Measurements from ENCODE around the gene HOXD1.

Gene HOXD1

GRCh38 chr2:176164611-176165369 is 23.7 kb upstream of the HOXD1 start:
- DNase-seq (ENCODE audit: insufficient read length, low spot score) = no peak
- FAIRE-seq = no peak

DNA sequence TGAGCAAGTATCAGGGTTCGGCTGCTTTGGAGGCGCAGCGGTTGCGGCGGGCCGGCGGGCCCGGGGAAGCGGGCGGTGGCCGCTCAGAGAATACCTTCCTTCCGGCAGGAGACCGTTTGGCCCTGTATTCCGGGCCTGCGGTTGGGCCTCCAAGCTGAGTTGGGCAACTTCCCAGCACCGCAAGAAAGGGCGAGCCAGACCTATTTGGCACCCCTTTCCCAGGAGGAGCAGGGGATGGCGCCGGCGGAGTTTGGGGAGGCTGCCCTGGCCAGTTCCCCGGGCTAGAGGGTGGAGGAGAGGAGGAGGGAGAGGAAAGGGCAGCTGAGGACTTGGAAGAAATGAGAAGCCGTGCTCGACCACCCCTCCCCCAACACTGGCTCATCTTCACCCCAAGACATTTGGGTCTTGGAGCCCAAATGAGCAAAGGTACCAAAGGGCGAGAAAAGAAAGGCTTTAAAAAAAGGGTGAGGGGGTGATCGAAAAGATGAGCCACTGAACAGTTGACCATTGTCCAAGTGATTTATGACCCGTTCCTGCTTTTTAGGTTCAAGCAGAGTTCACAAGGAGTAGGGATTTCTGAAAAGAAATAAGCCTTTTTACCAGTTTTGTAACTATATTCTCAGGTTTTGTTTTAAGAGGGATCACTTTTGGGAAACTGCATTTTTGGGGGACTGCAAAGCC is 23.0 kb upstream of the HOXD1 start:
- DNase-seq (ENCODE audit: insufficient read length, low spot score) = no peak
- no peak for FAIRE-seq

DNA sequence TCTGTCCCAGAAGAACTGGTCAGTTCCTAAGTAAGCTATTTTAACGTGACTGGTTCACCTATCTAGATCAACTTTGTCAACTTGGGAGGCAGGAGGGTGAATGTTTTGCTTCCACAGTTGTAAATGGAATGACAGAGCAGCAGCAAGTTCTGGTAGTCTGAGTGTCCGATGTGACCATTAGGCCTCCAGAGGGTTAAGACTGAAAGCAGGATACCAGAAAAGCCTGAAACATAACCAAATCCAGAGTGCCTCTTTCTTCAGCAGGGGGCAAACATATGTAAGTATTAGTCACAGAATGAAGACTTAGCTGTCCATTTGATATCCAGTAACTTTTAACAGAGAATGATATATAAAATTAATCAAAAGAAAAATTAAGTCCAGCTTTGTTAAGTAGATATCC is 22.2 kb upstream of the HOXD1 start:
- DNase-seq (ENCODE audit: insufficient read length, low spot score) (no peak), FAIRE-seq (no peak)

GRCh38 chr2:176167398-176167797 is 21.1 kb upstream of the HOXD1 start:
- FAIRE-seq (no peak), DNase-seq (ENCODE audit: insufficient read length, low spot score) (no peak)

DNA sequence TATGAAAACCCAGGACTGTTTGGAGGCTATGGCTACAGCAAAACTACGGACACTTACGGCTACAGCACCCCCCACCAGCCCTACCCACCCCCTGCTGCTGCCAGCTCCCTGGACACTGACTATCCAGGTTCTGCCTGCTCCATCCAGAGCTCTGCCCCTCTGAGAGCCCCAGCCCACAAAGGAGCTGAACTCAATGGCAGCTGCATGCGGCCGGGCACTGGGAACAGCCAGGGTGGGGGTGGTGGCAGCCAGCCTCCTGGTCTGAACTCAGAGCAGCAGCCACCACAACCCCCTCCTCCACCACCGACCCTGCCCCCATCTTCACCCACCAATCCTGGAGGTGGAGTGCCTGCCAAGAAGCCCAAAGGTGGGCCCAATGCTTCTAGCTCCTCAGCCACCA is 19.3 kb upstream of the HOXD1 start:
- no peak for DNase-seq (ENCODE audit: insufficient read length, low spot score)
- no peak for FAIRE-seq

GRCh38 chr2:176169711-176170110 is 18.8 kb upstream of the HOXD1 start:
- DNase-seq (ENCODE audit: insufficient read length, low spot score) (no peak), FAIRE-seq (no peak)

- no peak for DNase-seq (ENCODE audit: insufficient read length, low spot score)
- no peak for FAIRE-seq
These were observed 17.7 kb upstream of the HOXD1 start for GRCh38 chr2:176170602-176171305.

DNA sequence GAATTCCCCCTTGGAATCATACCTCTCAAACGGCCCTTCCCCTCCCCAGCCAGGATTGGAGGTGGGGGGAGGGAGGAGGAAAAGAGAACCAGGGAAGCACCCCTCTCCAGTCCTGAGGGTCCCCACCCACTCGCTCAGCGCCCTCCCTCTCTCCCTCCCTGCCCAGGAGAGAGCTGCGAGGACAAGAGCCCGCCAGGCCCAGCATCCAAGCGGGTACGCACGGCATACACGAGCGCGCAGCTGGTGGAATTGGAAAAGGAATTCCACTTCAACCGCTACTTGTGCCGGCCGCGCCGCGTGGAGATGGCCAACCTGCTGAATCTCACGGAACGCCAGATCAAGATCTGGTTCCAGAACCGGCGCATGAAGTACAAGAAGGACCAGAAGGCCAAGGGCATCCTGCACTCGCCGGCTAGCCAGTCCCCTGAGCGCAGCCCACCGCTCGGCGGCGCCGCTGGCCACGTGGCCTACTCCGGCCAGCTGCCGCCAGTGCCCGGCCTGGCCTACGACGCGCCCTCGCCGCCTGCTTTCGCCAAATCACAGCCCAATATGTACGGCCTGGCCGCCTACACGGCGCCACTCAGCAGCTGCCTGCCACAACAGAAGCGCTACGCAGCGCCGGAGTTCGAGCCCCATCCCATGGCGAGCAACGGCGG is 17.0 kb upstream of the HOXD1 start:
- FAIRE-seq (no peak), DNase-seq (ENCODE audit: insufficient read length, low spot score) (no peak)

DNA sequence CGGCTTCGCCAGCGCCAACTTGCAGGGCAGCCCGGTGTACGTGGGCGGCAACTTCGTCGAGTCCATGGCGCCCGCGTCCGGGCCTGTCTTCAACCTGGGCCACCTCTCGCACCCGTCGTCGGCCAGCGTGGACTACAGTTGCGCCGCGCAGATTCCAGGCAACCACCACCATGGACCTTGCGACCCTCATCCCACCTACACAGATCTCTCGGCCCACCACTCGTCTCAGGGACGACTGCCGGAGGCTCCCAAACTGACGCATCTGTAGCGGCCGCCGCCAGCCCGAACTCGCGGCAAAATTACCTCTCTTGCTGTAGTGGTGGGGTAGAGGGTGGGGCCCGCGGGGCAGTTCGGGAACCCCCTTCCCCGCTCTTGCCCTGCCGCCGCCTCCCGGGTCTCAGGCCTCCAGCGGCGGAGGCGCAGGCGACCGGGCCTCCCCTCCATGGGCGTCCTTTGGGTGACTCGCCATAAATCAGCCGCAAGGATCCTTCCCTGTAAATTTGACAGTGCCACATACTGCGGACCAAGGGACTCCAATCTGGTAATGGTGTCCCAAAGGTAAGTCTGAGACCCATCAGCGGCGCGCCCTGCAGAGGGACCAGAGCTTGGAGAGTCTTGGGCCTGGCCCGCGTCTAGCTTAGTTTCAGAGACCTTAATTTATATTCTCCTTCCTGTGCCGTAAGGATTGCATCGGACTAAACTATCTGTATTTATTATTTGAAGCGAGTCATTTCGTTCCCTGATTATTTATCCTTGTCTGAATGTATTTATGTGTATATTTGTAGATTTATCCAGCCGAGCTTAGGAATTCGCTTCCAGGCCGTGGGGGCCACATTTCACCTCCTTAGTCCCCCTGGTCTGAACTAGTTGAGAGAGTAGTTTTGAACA is 16.2 kb upstream of the HOXD1 start:
- no peak for FAIRE-seq

DNA sequence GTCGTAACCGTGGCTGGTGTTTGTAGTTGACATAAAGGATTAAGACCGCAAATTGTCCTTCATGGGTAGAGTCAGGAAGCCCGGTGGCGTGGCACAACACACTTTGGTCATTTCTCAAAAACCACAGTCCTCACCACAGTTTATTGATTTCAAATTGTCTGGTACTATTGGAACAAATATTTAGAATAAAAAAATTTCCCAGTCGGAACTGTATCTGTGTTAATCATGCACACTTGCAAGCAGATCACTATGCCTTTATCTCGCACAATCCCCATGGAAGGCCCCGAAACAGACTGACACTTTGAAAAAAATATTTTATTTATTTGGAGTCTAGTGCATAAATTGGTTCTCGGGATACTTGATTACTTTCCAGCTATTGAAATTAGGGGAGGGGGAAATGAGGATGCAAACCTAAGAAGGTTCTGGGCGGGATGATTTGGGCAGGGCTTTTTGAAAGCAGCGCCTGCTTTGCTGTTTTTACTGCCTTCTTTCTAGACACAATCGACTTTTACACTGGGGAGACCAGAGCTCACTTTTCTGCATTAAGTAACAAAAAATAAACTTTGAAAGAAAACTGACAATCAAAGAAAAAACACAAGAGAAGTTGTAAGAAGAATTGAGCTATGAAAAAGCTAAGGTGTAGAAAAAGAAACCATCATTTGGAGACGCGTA is 15.4 kb upstream of the HOXD1 start:
- DNase-seq (ENCODE audit: insufficient read length, low spot score) (no peak), FAIRE-seq (no peak)

More for the DNA sequence above, 16.2 kb upstream of the HOXD1 start:
- no peak for DNase-seq (ENCODE audit: insufficient read length, low spot score)

DNA sequence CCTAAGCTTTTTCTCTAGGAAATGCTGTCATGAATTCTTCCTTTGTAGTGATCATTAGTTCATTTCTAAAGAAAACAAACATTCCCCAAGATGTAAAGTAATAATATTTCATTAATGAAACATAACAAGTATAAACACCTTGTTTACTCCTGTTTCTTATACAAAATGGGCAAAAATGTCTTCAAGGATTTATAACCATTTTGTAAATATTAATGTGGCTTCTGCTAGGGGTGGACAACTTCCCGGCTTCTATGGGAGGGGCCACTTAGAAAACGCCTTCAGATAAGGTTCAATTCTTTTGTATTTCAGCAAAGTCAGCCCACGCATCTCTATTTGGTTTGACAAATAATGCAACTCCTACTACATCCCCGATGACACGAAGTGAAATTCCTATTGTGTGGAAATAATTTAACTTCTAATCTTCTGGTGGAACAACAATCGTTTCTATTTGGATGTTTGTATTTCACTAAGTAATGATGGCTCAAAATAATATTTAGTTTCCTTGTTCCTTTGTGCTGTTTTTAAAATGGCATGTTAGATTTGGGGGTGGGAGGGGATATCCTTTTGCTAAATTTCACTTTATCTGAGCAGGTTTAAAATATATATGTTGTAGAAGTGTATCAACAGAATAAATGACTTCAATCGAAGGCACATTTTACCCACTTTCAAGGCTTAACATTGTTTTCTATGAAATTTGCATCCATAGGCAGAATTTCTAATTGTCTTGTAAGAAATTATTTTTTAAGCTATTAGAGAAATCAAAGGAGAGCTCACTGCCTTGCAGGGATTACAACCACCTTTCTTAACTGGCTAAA is 14.7 kb upstream of the HOXD1 start:
- DNase-seq (ENCODE audit: insufficient read length, low spot score) (no peak), FAIRE-seq (no peak)

DNA sequence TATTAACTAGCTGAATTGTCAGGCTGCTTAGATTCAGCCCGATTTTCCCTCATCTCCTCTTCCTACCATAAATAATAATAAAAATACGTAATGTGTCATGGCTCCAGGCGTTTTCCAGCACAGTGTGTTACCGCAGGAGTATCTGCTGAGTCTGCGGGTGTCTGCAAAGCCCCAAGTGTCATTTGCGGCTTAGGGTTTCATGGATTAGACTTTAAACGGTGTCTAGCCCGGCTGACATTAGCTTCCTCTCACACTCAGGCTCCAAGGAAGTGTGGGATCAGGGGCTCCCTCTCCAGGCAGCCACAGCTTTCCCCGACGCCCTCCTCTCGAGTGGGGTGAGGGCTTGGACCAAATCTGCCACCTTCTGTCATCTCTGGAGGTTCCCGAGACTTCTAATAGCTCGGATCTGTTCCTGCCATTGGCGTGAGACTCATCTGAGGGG is 14.1 kb upstream of the HOXD1 start:
- FAIRE-seq (no peak), DNase-seq (ENCODE audit: insufficient read length, low spot score) (no peak)

DNA sequence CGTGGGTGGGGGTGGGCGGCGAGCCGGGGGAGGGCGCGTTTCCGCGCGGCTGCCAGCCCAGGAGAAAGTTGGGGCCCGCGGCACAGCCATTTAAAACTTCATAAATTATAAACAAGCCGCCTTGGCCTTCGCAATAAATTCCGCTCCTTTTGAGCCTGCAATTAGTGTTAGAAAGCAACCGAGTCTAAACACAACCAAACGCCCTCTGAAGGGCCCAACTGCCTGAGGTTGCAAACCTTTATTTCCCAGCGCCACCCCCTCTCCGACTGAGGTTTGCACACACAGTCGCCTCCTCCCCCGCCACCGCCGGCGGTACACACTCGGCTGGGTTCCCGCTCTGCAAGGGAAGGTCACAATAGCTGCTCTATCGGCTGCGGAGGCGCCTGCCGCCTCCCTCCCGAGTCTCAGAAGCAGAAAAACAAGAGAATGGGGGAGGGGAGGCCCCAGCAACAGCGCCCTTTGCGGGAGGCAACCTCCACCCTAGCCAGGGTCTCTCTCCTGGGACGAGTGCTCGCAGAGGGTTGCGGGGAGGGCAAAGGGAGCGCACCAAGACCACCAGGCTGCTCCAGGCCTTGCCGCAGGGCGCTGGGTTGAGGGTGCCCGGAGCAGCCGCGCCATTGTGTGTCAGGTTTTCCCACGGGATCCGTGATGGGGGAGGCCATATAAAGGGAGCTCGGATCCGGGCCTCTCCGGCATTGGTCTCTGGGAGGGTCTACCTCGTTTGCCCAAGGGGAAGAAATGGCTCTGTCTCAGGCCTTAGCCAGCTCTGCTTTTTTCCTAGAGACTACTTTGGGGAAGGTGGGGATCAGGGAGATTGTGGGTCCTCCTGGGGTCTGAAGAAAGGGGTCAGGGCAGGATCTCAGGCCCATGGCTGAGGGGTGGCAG is 13.4 kb upstream of the HOXD1 start:
- DNase-seq (ENCODE audit: insufficient read length, low spot score) = no peak
- no peak for FAIRE-seq

GRCh38 chr2:176175709-176176607 is 12.5 kb upstream of the HOXD1 start:
- FAIRE-seq (no peak), DNase-seq (ENCODE audit: insufficient read length, low spot score) (no peak)

- no peak for FAIRE-seq
- no peak for DNase-seq (ENCODE audit: insufficient read length, low spot score)
These were observed 10.9 kb upstream of the HOXD1 start for GRCh38 chr2:176177580-176178037.

GRCh38 chr2:176178038-176178756 is 10.3 kb upstream of the HOXD1 start:
- FAIRE-seq (no peak), DNase-seq (ENCODE audit: insufficient read length, low spot score) (no peak)

Measured in GM19239 (cell line).